ENCODE results near the gene RPL22.

Gene RPL22

DNA sequence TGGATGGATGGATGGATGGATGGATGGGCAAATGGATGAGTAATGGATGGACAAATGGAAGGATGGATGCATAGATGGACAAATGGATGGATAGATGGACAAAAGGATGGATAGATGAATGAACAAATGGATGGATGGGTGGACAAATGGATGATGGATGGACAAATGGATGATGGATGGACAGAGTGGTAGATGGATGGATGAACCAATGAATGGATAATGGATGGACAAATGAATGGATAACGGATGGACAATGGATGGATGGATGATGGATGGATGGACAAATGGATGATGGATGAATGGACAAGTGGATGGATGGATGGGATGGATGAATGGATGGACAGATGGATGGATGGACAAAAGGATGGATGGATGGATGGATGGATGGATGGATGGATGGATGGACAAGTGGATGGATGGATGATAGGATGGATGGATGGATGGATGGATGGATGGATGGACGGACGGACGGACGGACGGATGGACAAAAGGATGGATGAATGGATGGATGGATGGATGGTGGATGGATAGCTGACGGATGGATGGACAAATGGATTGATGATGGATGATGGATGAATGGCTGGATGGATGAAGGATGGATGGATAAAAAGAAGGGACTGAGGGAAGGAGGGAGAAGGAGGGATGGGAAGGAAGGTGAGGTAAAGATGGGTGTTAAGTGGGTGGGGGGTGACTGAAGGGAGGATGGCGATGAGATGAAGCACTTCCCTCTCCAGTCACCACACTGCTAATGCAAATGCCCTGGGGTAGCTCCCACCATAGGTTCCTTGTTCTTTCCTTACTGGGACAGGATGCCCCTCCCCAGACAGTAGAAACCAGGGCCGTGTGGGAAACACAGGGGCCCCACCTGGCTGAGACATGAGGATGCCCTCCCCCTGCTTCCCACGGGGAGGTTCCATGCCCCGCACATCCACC lies 49.1 kb downstream of the RPL22 start:
- no peak for DNase-seq

DNA sequence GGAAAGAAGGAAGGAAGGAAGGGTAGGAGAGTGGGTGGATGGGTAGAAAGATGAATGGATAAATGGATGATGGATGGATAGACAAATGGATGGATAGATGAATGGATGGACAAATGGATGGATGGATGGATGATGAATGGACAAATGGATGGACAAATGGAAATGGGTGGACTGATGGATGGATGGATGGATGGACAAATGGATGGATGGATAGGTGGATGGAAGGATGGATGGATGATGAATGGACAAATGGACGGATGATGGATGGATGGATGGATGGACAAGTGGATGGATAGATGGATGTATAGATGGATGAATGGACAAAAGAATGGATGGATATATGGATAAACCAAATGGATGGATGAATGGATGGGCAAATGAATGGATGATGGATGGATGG lies 49.8 kb downstream of the RPL22 start:
- DNase-seq: no peak

GRCh38 chr1:6148497-6149241 lies 50.7 kb downstream of the RPL22 start:
- DNase-seq: peak; percentile 25

DNA sequence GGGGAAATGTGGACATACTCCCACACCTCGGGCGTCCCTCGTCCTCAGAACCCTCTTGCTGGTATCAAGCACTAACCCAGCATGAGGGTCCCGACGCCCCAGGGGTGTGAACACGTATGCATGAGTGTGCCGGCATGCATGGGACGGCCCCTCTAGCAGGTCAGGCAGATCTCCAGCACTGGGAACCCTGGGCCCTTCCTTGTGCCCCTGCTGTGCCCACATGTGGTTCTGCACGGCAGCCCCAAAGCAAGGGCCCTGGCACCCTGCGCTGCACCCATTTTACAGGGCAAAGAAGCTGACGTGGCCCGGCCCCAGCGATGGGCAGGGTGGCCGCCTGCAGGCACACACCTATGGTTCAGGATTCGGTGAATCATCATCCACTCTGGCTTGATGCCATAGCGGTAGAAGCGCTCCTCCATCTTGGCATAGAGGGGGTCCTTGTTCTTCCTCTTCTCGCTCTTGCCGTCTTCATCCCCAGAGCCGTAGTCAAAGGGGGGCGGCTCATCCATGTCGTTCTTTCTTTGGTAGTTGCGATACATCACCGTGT lies 53.5 kb downstream of the RPL22 start:
- no peak for DNase-seq

DNA sequence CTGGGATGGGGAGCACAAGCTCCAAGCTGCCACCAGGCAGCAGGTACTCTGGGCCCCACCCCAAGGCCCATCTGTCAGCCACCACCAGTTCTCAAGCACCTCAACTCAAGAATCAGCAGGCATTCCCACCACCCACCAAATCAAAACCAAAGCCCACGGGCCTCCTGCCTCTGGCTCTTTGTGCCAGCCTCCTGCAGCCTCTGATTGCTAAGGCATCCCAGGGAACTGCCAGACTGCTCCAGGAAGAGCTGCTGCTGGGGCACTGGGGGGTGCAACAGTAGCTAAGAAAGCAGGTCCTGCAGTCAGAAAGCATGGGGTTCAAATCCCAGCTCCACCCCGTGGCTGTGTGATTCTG lies 54.0 kb downstream of the RPL22 start:
- DNase-seq: no peak

GRCh38 chr1:6144647-6145395 lies 54.6 kb downstream of the RPL22 start:
- DNase-seq: no peak

GRCh38 chr1:6144175-6144574 lies 55.2 kb downstream of the RPL22 start:
- DNase-seq: no peak

GRCh38 chr1:6143395-6143794 lies 56.0 kb downstream of the RPL22 start:
- DNase-seq: no peak

DNA sequence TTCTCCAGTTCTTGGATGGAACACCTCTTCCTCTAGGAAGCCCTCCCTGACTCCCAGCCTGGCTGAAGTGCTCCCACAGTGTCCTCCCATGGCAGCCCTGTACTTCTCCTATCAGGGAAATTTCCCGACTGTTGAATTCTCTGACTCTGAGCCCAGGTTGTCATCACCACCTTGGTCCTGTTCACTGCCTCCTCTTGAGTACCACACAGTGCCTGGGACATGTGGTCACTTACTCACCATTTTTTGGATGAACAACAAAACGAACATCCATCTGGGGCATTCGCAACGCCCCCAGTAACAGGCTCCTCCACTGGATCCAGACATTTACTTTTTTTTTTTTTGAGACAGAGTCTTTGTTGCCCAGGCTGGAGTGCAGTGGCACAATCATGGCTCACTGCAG lies 56.7 kb downstream of the RPL22 start:
- no peak for DNase-seq

DNA sequence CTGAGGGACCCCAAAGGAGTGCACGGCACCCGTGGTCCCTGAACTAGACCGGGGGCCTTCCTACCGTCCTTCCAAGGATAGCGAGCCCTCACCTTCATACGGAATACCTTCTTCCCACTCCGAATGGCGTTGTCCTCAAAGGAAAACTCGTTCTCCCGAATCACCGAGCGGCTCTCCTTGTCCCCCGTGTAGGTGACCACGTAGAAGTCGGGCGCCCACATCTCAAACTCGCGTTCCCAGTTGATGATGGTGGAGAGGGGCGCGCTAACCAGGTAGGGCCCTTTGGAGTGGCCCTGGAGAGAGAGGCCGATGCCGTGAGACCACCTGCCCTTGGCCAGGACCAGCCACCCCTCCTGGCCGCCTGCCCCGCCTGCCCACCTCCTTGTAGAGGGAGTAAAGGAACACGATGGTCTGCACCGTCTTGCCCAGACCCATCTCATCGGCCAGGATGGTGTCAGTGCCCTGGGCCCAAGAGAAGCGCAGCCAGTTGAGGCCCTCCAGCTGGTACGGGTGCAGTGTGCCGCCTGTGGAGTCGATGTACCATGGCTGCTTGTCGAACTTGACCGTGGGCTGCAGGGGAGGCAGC lies 57.3 kb downstream of the RPL22 start:
- DNase-seq: no peak

GRCh38 chr1:6141592-6141991 lies 57.8 kb downstream of the RPL22 start:
- DNase-seq: no peak

- DNase-seq: no peak
These were observed 59.0 kb downstream of the RPL22 start for GRCh38 chr1:6140413-6140812.

DNA sequence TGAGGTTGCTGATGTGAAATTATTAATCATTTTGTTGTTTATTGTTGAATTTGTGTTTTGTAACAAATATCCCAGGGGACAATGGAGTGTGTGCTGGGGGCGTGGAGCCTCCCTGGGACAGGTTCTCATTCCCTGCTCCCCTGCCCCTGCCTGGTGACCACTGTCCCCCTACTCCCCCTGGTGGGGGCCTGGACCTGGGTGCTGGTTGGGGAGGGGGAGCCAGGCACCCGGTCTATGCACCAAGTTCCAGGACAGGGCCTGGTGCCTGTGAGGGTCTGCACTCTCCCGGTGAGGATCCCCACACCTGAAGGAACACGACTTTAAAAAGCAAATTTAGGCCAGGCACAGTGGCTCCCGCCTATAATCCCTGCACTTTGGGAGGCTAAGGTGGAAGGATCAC lies 61.6 kb downstream of the RPL22 start:
- no peak for DNase-seq

DNA sequence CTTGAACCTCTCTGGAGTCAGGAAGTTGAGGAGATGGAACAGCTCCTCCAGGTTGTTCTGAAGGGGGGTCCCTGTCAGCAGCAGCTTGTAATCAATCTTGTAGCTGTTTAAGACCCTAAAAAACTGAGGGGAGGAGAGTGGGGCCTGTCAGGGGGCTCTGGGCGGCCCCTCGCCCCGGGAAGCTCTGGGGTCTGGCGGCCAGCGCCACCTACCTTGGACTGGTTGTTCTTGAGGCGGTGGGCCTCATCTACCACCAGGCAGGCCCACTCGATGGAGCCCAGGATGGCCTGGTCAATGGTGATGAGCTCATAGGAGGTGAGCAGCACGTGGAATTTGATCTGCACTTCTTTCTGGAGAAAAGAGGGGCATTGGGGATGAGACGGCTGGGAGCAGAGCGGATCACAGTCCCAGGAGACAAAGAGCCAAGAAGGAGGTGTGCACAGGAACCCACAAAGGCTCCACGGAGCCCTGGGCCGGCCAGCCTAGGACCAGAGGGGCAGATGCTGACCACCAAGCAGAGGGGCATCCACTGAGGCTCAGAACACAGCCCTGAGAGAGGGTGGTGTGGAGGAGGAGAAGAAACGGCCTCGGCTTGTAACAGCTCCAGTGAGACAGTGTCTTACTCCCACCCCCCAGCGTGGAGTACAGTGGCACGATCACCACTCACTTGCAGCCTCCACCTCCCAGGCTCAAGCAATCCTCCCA lies 62.7 kb downstream of the RPL22 start:
- no peak for DNase-seq

All from fibroblast of skin of right biceps (primary cell).